HG03097 (cell line): ENCODE results near the gene RFTN1.

ENCODE experiments used
- ATAC-seq: cut with Tn5 transposase; IDR thresholded peaks from one replicate; pipeline ENCODE4 v1.9.1; 2021; ENCODE audit not compliant: unreplicated experiment, low FRiP score

RFTN1 gene

DNA sequence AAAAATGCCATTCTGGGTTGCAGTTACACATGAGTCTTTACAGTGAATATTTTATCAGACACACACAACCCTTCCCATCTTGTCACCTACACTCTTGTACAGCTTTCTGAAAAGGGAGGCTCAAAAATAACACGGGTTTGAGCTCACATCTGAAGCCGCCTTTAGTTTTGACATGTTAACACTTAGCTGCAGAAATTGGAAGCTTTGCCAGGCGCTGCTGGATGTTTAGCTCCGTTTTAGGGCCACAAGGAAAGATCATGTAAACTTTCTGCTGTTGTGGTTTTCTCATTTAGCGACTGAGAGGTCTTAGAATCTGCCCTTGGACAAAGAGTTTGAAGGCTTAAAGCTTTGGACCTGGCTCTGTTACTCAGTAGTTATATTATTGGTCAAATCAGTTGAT lies 128.3 kb downstream of the RFTN1 start:
- ATAC-seq: no peak

DNA sequence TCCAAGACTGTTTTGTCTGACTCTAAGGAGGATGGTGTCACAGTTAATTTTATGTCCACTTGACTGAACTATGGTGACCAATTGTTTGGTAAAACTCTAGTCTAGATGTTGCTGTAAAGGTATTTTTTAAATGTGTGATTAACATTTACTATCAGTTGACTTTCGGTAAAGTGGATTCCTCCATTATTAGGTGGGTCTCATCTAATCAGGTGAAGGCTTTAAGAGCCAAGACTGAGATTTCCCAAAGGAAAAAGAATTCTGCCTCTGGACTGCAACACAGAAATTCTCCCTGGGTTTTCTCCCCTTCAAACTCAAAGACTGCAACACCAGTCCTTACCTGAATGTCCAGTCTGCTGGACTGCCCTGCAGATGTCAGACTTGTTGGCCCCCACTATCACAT lies 129.6 kb downstream of the RFTN1 start:
- ATAC-seq: no peak

DNA sequence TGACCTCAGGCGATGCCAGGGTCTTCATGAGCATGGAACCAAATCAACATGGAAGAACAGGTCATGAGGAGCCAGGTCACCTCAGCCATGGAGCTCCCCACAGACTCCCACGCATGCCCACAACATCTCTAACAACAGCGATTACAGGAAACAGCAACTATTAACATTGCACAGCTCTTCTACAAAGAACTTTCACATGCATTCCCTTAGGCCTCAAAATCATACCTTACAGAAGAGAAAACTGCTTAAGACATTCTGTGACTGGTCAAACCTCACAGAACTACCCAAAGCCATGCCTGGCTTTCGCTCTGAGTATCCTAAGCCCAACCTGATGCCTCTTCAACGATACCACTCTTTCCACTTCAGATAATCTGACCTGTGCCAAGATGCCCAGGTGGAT lies 130.7 kb downstream of the RFTN1 start:
- ATAC-seq: no peak

DNA sequence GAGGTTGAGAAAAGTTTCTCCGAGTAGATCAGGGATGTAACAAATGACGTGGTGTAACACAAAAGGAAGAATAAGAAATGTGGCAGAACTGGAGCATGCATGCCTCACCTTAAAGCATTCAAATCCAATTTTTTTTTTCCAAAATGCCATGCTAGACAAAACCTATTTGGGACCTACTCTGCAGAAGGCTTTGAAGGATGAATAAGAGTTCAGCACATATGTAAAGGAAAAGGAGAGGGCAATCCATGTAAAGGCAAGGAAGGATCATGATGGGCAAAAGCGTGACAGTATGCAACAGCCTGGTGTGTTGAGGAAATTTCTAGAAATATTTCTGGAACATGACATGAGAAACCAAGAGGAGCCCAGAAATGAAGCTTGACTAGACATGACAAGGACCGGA lies 132.1 kb downstream of the RFTN1 start:
- ATAC-seq: no peak

DNA sequence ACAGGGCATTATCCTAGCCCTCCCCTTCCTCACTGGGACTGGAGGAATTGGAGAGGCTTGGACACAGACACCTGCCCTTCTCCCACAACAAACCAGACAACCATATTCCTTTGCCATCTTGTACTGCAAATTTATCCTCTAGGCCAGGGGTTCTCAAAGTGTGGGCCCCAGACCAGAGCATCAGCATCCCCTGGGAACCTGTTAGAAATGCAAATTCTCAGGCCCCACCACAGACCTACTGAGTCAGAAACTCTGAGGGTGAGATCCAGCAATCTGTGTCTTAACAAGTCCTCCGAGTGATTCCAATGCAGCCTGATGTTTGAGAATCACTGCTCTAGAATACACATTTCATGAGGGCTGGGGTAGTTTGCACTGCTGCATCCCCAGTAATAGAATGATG lies 133.1 kb downstream of the RFTN1 start:
- no peak for ATAC-seq

DNA sequence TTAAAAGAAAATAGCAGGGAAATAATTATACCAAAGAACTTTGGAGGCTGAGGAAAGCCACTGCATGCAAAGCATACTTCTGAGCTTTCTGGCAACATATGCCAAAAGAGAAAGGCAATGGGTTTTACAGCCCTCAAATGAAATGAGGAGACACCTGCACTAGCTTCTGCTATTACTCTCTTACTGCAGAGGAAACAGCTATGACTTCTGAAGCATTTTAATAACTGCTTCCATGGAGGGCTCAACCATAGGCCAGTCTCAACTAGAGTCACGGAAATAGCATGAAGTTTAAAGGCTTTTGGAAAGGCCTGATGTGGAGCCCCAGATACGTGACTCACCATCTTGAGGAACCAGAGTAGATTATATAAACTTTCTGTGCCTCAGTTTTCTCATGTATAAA lies 133.7 kb downstream of the RFTN1 start:
- ATAC-seq: no peak

DNA sequence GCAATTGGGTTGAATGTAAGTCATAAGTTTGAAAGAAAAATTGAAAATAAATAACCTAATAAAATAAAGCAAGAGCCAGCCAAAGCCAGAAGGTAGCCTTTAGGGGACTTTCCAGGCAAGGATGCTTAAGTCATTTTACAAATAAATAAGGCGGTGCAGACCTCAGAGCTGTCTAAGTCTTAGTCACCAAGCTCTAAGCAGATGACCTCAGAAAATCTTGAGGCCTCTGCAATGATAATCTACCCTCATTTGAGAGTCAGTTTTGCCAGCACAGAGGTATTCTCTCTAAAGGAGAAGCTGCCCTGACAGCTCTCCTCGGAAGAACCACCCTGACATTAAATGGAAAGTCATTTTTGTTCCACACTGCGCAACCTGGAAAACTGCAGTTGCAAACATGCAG lies 134.6 kb downstream of the RFTN1 start:
- ATAC-seq: peak; percentile 55

DNA sequence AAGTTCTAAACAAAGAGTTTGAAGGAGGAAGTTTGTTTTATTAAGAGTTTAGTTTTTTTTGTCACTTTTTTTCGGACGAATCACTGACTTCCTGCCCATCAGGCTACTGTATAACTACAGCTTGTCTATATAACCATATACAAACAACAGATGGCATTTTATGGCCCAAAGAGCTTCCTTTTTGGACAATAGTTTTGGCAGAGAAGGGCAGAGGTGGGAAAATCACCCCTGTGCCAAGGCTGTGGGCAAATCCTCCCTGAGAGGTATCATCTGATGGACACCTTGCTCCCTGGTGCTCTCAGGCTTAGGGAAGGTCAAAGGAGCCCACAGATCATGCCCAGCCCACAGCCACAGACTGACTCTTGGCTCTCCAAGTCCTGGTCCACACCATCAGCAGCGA lies 135.1 kb downstream of the RFTN1 start:
- ATAC-seq: no peak

DNA sequence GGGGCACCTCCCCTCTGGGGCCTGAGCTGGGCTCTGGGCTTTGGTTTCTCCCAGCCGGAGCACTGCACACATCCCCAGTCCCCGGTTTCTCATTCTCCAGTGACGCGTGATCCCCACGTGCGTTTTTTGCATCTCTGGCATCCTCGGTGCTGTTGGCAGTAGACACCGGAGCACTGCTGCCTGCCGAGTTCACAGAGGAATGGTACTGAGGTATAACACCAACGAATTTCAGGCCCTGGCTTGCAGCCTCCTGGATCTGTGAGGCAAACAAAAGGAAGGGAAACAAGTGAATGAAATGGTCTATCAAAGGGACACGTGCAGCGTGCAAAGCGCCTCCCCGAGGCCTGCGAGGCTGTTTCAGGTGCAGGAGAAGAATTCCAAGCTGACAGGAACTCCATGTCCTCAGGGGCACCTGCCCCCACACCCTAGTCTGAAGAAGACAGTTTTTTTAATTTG lies 135.6 kb downstream of the RFTN1 start:
- ATAC-seq: no peak

DNA sequence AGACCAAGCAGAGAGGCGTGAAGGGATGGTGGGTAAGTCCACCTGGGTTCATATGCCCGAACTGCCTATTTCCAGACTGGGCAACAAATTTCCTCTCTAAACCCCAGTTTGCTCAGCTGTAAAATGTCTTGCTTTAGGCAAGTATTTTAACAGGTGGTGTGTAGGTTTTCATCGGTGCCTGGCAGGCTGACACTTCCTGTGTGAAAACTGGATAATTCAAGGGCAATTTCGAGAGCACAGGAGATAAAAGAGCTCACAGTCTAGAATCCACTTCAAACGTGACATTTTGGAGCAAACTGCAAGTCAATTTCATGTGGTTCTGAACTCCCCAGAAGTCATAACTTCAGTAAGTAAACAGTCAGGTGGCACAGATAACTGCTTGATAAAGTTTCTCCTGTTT lies 136.3 kb downstream of the RFTN1 start:
- ATAC-seq: no peak

DNA sequence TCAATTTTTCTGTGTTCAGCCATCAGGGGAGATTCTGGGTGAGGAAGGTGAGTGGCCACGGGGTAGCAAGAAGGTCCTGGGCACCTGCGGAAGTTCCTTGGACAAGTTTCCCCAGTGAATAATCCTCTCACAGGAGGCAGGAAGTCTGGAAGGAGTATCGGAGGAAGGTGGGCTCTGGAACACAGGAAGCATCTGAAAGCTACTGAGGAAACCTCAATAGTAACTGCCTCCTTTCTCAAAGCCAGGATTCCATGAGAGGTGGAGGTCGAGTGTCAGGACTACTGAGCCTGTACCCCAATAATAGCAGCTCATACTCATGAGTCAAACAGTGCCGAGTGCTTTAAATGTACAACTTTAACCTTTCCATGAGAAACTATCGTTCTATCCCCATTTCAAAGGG lies 137.6 kb downstream of the RFTN1 start:
- no peak for ATAC-seq

DNA sequence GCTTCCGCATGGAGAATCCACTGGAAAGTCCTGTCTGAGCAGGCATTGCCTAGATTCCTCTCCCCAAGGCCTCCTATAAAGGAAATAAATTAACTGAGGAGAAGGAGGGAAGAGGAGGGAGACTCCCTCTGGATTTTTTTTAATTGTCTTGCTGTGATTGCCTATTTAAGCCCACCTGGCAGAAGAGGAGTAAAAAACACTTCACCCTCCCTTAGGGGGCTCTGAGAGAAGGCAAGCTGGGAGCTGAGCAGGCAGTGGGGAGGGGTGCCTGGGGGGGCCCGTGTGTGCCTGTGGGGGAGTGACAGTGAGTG lies 138.6 kb downstream of the RFTN1 start:
- ATAC-seq: no peak

DNA sequence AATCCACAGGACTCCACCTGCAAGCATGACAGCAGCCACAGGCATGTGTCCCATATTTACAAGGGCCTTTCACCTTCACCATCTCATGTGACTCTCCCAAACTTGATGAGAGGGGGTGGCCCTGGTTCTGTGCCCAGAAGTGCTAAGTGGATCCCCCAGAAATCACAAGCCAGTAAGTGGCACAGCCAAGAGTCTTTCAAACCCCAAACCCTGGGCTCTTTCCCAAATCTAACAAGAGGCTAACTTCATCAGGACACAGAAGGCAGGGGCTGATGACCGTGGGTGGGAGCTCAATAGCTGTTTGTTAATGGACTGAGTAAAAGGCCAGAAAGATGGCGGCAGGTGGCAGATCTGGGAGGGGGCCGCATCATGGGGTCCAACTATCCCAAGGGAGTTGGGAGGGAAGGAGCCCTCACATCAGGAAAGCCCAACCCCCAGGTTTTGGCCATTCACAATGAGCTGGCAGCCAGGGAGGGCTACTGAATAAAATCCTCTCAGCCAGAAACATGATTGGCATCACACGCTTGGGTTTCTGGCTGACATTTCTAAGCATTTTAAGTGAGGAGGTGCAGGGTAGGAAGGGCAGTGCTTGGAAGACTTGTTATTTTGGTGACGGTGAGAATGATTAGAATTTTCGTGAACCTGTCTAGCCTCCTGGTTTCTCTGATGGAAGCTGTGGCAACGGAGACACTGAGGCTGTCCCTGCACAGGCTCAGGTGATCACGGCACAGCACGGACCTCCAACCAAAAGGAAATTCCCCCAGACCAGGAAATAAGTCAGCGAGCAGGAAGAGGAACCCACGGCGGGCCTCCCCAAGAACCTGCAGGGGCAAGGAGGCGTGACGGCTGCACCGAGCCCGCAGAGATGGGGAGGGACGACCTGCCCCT lies 139.2 kb downstream of the RFTN1 start:
- no peak for ATAC-seq

DNA sequence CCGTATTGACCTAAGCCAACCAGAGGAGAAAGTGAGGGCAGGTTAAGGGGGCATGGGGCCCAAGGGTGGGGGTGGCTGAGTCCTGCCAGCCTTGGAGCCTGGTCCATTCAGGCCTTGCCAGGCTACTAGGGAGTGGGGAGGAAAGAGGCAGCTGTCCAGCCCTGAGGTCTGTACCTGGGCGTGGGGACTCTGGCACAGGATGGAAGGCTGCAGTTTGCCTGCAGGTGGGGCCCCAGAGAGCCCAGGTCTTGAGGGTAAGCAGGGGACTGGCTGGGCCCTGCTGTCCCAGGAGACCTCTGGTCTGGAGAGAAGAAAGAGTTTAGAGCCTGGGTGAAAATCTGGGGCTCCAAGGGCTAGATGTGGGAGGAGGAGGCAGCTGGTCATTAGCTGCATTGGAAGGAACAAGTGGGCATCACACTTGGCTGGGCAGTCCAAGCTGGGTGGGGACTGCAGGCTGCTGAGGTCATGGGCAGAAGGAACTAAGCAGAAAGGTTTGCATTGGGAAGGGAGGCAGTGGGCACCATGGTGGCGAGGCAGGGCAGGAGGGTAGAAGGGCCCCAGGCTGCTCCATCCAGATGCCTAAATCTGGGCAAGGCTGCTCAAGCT lies 140.1 kb downstream of the RFTN1 start:
- ATAC-seq: no peak

DNA sequence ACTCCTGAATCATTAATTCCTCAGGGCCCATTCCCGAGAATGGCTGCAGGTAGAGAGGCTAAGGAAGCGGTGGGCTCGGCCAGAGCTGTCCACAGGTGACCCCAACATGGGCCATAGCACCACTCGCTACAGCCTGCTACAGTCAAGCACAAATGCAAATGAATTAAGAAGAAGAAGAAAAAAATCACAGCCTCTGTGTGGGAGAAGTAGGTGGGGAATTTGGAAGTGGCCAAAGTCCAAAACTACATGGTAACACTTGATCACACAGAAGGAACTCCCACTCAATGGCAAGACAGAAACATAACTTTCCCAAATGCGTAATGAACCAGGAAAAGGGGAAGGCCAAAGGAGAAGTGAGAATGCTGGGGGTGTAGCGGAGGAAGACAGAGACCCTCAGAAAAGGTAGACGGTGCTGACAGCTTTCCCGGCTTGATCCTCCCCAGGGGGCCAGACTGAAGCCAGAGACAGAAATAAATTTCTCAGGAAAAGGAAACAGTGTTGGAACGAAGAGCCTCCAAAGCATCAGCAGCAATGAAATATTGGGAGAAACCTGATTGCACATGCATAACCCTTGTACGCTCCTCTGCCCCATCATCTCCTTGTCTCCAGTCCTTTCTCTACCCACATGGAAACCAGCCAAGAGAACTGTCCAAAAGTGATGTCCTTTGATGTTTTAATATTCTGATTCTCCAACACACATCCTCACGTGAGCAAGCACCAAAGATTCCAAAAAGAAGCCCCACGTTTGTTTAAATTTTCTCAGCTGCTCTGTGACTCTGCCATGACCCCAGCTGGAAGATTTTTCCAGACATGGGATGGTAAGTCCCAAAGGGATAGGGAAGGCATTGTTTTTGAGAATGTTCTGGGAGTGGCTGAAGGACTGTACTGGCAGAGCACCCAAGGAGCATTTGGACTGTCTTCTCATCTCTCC lies 140.9 kb downstream of the RFTN1 start:
- no peak for ATAC-seq

DNA sequence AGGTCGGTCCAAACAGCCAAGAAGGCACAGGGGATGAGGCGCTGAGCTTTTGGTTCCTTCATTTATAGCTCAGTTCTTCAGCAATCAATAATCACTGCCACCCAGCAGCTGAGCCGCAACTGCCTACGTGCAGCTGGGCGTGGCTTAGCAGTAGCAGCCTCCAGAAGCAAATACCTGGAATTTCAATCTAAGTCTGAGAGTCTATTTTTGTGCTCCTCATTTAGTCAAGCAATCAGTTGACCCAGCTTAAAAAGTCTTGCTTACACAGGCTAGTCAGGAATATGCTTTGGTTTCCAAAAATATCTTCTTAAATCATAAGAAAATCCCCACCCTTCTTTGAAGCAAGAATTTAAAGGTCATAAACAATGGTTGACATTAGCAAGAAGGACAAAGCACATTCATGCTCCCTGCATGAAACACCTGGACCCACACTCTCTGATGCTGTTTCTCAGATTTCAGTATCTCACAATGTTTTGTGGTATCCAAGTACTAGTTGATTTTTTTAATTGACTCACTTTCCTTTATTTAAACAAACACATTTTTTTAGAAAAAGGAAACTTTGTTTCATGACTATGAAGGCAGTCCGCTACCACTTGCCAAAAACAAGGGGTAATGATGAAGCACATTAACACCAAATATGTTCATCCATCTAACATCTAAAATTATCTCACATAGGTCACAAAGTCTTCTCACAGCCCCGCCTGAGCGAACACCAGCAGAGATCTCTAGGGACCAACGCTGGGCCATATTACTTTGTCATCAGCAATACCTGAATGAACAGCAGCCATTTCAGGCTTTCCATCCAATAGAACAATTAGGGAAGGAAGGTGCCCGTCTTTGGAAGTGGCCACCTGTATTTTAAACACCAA lies 142.4 kb downstream of the RFTN1 start:
- ATAC-seq: no peak

DNA sequence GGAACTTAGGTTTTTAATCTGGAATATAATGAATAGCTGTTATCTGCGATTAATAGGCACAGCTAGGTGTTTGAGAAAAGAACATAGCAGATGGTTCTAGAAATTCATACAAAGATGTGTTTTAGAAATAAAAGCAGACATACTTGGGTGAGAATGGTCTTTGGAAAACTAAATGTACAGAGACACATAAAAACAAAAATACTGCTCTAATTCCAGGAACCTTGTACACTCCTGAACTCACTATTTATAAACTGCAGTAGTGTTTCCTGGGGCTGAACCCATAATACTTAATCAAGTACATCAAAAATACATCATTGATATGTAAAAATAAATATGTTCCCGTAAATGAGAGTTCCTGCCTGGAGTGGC lies 143.0 kb downstream of the RFTN1 start:
- no peak for ATAC-seq

DNA sequence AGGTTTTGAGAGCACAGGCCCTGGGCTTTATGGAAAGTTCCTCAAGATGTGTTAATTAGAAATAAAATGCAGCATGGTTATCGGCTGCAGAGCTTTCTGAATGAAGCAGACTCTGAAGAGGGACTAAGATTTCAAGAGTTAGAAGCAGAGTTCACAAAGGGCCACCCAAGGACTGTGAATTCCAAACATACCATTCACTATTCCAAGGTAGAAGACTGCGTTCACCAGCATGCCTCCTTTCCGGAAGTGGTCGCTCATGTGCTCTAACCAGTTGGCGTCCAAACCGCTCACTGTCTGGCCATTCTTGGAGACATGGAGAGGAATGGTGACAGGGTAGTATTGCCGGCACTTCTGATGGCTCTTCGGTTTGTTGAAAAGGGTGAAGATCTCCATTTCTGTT lies 143.6 kb downstream of the RFTN1 start:
- ATAC-seq: no peak

DNA sequence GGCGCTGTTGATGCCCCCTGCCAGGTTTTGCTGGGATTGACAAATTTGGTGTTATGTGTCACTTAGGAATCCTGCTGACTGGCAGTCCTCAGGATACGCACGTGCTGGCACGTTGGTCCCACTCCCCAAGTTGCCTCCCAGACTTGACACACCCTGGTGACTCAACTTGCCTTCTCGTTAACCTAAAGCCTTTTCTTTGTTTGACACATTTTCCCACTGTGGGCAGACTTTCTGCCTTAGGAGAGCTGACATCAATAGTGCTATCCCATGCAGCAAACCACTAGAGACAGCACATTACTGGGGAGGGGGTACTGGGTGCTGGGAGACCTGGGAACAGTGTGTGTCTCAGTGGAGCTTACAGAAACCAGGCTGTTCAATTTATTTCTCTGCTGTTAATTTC lies 144.2 kb downstream of the RFTN1 start:
- no peak for ATAC-seq

DNA sequence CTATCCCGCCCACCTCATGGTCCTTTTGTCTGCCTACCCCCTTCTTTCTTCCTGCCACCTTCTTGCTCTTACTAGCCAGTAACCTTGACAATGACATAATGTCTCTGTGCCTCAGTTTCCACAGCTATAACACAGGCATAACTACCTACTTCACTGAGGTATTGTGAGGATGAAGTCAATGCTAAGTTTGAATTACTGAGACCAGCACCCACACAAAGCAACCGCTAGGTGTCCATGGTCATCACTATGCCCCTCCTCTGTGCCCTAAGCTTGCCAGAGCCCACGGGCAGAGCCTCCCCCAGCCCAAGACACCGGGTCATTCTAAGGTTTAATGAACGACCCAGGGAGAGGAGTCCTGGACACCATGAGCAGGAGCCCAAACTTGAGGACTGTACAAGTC lies 146.9 kb downstream of the RFTN1 start:
- ATAC-seq: no peak
